ENCODE measurements around the gene CDK6. TPM values are rescaled to one million over a fixed set of nuclear protein-coding genes. Genes with fewer than 3 reads are reported as not detected.
A peak's percentile ranks its signal among the peaks of the same experiment; 100 is the strongest.

CDK6 gene
- total and polyA plus RNA-seq, 2 of the 8 experiments (the other 6 are each of a cell fraction or from before 2014, with no cell fraction given): 5.9 to 18.9 TPM

DNA sequence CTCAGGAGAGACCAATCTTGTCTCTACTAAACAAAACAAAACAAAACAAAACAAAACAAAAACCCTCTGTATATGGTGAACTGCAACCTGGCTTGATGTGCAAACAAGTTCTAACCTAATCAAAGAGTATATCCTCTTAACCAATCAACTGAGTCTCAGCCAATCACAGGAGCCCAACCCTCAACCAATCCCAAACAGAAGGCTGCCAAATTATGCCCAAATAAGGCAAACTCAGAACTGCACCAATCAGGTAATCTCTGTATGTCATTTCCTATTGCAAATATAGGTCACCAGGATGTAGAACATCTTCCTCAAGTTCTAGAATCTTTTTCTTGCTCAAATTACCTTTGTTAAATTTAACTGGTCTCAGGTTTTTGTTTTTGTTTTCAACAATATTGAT is 251.4 kb downstream of the CDK6 start (continued):
- TF ChIP-seq EGR1 (IDR thresholded peaks at IDR 0.05; ENCODE audit: borderline replicate concordance, low read depth, low read length) (no peak), SP1 (IDR thresholded peaks at IDR 0.05; ENCODE audit: low read depth, low read length) (peak; percentile 25; the same call in 1 of the 2 replicates), SIN3A (conservative IDR thresholded peaks at IDR 0.05 in 1 of 2, IDR thresholded peaks at IDR 0.05 in 1 of 2; ENCODE audit: low read depth in 1 of 2, low read length in 2 of 2) (no peak), CHD1 (IDR thresholded peaks at IDR 0.05; ENCODE audit: low read depth, low read length) (no peak), NRF1 (IDR thresholded peaks at IDR 0.05; ENCODE audit: low read depth, low read length) (no peak), ZNF274 (IDR thresholded peaks at IDR 0.05; ENCODE audit: borderline replicate concordance, extremely low read depth, low read length) (no peak), BACH1 (IDR thresholded peaks at IDR 0.05; ENCODE audit: low read length) (no peak), CTBP2 (IDR thresholded peaks at IDR 0.05; ENCODE audit: borderline replicate concordance, insufficient read depth, insufficient read length, low read length) (no peak), ASH2L (IDR thresholded peaks at IDR 0.05; ENCODE audit: low read length) (no peak), RNF2 (IDR thresholded peaks at IDR 0.05; ENCODE audit: borderline replicate concordance, low read depth, low read length, missing control alignments, poor library complexity, severe bottlenecking) (no peak)

All from H1 (cell line).